Transverse colon (tissue), 4 donors: Measurements from ENCODE around the gene GNAL. TPM values are rescaled to one million over a fixed set of nuclear protein-coding genes. Genes with fewer than 3 reads are reported as not detected.

Experiments used
- DNase-seq: peaks from one replicate; pipeline ENCODE4 v3.0.0-alpha.2; 2019
- H3K27ac ChIP-seq, 4 donors: fragments of 200-600 bp; sonication (generic); 2 replicates each; pipeline ENCODE4 v1.5.1; 2016 to 2018; ENCODE audit warnings: inconsistent platforms in 4 of 4
- H3K27me3 ChIP-seq: fragments of 200-600 bp; sonication (generic); 2 replicates; pipeline ENCODE4 v1.5.1; 2017; ENCODE audit warnings: inconsistent platforms
- H3K36me3 ChIP-seq, 4 donors: fragments of 200-600 bp; sonication (generic); 2 replicates each; pipeline ENCODE4 v1.5.1; 2017 to 2019; ENCODE audit warnings: inconsistent platforms in 4 of 4
- H3K4me1 ChIP-seq, 4 donors: fragments of 200-600 bp; sonication (generic); 2 replicates each; pipeline ENCODE4 v1.5.1; 2017 to 2020; ENCODE audit warnings: inconsistent platforms in 4 of 4
- H3K4me3 ChIP-seq, 4 donors: fragments of 200-600 bp; sonication (generic); 1 replicate in 1 of 4; 2 replicates in 3 of 4; pipeline versions ENCODE4 v1.5.1 to v1.6.1; 2017 to 2019; ENCODE audit warnings: inconsistent platforms in 4 of 4
- H3K9me3 ChIP-seq, 2 donors: fragments of 200-600 bp; sonication (generic); 2 replicates each; pipeline ENCODE4 v1.5.1; 2017 to 2019; ENCODE audit warnings: inconsistent platforms in 2 of 2
- EP300 ChIP-seq: sonication (generic); formaldehyde crosslinking; IDR thresholded peaks from one replicate; pipeline ENCODE4 v1.6.1; 2017; ENCODE audit warnings: antibody characterized with exemption, low read depth
- POLR2A ChIP-seq: fragments of 450-650 bp; IDR thresholded peaks from one replicate; pipeline ENCODE4 v1.6.1; 2016; ENCODE audit warnings: antibody characterized with exemption, mild to moderate bottlenecking, moderate library complexity
- POLR2AphosphoS5 ChIP-seq, 3 donors: sonication (generic); formaldehyde crosslinking; IDR thresholded peaks; one replicate each; pipeline ENCODE4 v1.6.1; 2016; ENCODE audit warnings: antibody characterized with exemption in 3 of 3
- WGBS, 2 donors: methylation state at CpG; one replicate each; pipeline ENCODE4 v1.1.5; 2018; ENCODE audit warnings: low coverage in 1 of 2; 5-methylcytosine and 5-hydroxymethylcytosine counted together
- in situ Hi-C, 4 donors: fragments of 200-750 bp; cut with MboI; loops; one replicate each; pipeline versions ENCODE4 v1.15.0 to v1.15.1; 2017; ENCODE audit warnings: low sequenced_read_pairs in 3 of 4, low pct_ligation_motif_present in 1 of 4, low pct_unique_long_range_greater_than_20kb in 1 of 4
- intact Hi-C: fragments of 100-400 bp; cut with DNase I; formaldehyde crosslinking; loops from one replicate; pipeline ENCODE4 v1.15.1; 2023; ENCODE audit warnings: low total_unique reads
- total RNA-seq, 4 donors: library from RNA; depleted of rRNA; stranded (reverse); fragments of >200 nt; gene quantifications; one replicate each; pipeline ENCODE4 v1.1.0, GENCODE V29; 2016
- TF ChIP-seq, protein P1 (sequence below), 5 experiments: fragments of 200-600 bp in 3 of 5; fragments of 450-650 bp in 2 of 5; sonication (generic) in 3 of 5; IDR thresholded peaks; 1 replicate in 2 of 5; 2 replicates in 3 of 5; pipeline ENCODE4 v1.5.1; 2016 to 2017; ENCODE audit warnings: antibody characterized with exemption in 5 of 5, inconsistent platforms in 3 of 5, mild to moderate bottlenecking in 2 of 5, moderate library complexity in 1 of 5

Gene GNAL
- total RNA-seq, 4 donors from 2014 or later: 2.9 to 7.4 (median 7.2) TPM

DNA sequence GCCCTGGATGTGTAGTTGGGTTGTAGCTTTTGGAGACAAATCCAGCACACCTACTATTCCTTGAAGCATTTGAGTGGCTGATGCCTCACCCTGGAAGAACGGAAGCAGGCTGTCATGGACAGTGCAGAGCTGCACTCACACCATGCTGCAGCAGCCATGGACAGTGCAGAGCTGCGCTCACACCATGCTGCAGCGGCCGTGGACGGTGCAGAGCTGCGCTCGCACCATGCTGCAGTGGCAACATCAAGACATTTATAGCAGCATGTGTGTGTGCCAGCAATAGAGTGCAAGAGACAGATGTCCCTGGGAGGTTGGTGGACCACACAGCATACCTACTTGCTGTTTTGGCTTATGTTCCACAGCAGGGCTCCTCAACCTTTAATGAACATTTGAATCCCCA, 30.6 kb downstream of the GNAL start:
- intact Hi-C loops: no loop called here
- Histone ChIP-seq H3K27me3 (no peaks in the 10 kb centered on the region), H3K9me3 (no peaks in the 10 kb centered on the region), H3K36me3 (no peaks in the 10 kb centered on the region), H3K4me3 (no peak overlapping the region), H3K27ac (no peak overlapping the region), H3K4me1 (no peaks in the 10 kb centered on the region)
- TF ChIP-seq, protein P1, sequence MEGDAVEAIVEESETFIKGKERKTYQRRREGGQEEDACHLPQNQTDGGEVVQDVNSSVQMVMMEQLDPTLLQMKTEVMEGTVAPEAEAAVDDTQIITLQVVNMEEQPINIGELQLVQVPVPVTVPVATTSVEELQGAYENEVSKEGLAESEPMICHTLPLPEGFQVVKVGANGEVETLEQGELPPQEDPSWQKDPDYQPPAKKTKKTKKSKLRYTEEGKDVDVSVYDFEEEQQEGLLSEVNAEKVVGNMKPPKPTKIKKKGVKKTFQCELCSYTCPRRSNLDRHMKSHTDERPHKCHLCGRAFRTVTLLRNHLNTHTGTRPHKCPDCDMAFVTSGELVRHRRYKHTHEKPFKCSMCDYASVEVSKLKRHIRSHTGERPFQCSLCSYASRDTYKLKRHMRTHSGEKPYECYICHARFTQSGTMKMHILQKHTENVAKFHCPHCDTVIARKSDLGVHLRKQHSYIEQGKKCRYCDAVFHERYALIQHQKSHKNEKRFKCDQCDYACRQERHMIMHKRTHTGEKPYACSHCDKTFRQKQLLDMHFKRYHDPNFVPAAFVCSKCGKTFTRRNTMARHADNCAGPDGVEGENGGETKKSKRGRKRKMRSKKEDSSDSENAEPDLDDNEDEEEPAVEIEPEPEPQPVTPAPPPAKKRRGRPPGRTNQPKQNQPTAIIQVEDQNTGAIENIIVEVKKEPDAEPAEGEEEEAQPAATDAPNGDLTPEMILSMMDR (IDR thresholded peaks at IDR 0.05): no peak
- TF ChIP-seq EP300: no peak
- TF ChIP-seq POLR2AphosphoS5 (IDR thresholded peaks at IDR 0.05): no peak
- no peak for TF ChIP-seq POLR2A
- in situ Hi-C loops: no loop called here
- no peak for DNase-seq
- WGBS, 2 donors: 87% methylated on average over 5 of the region's 7 CpGs; no CpG with 5 or more reads in 1 of the 2 donors

DNA sequence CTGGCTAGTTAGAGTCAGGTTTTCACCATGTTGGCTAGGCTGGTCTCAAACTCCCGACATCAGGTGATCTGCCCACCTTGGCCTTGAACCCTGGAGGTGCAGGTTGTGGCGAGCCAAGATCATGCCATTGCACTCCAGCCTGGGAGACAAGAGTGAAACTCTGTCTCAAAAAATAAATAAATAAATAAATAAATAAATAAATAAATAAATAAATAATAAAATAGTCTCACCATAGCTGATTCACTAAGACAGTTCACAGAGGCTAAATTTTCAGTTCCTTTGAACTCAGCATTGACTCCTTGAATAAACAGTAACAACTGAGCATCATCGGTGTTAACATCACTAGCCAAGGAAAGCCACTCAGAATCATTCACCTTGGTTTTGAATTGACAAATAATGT, 32.7 kb downstream of the GNAL start:
- WGBS, 2 donors: 86 to 92% methylated on average over 2 to 3 of the region's 3 CpGs
- intact Hi-C loops: no loop called here

DNA sequence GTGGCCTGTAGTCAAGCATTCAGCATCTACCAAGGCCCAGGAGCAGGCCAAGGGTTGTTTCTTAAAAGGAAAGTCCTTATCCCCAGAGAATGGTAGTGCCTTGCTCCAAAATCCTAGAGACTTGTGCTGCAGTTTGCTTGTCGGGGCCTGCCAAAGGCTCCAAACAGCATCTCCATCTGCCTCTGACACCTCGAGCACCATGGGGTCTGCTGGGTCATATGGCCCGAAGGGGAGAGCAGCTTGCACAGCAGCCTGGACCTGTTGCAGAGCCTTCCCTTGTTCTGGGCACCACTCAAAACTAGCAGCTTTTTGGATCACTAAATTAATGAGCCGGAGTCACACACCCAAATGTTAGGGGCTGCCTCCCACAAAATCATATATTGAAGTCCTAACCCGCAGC, 35.7 kb downstream of the GNAL start:
- Histone ChIP-seq H3K9me3 (no peaks in the 10 kb centered on the region), H3K36me3 (no peaks in the 10 kb centered on the region), H3K27ac (no peak overlapping the region), H3K4me1 (no peaks in the 10 kb centered on the region), H3K4me3 (no peak overlapping the region), H3K27me3 (peaks cover 4% of the 10 kb centered on the region)
- WGBS, 2 donors: 67 to 94% methylated on average over 1 to 5 of the region's 5 CpGs
- intact Hi-C loops (no loop called here), in situ Hi-C loops (loop anchor here in 3 of 4 donors (25.0 kb wide), 1 partner anchor 313 kb away; no protein-coding TSS in a partner anchor)
- no peak for TF ChIP-seq POLR2A
- TF ChIP-seq, protein P1 (IDR thresholded peaks at IDR 0.05): no peak
- TF ChIP-seq POLR2AphosphoS5 (IDR thresholded peaks at IDR 0.05): no peak
- no peak for TF ChIP-seq EP300
- DNase-seq: no peak

More for the DNA sequence above, 32.7 kb downstream of the GNAL start:
- Histone ChIP-seq H3K27ac (no peak overlapping the region), H3K27me3 (no peaks in the 10 kb centered on the region), H3K4me3 (no peak overlapping the region), H3K9me3 (no peaks in the 10 kb centered on the region), H3K36me3 (no peaks in the 10 kb centered on the region), H3K4me1 (no peaks in the 10 kb centered on the region)
- TF ChIP-seq POLR2A (no peak), POLR2AphosphoS5 (IDR thresholded peaks at IDR 0.05) (no peak), EP300 (no peak)
- TF ChIP-seq, protein P1 (IDR thresholded peaks at IDR 0.05): no peak
- DNase-seq: no peak
- in situ Hi-C loops: no loop called here

DNA sequence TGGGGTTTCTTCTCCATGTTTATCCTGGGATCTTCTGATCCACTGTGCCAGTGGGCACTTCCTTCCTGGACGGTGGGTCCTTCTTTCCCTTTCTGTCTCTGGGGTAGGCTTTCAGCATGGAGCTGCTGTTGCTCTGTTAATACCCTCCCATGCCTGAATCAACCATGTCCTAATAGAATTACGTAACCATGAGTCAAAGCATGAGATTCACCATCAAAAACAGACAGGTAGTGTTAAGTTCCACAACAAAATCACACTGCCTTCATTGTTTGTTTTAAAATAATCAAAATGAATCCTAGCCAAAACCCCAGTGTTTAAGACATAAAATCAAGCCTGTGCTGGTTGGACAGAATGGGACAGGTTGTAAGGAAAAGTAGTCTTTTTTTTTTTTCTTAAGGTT, 37.5 kb downstream of the GNAL start:
- TF ChIP-seq EP300: no peak
- TF ChIP-seq, protein P1 (IDR thresholded peaks at IDR 0.05): no peak
- TF ChIP-seq POLR2A: no peak
- no peak for TF ChIP-seq POLR2AphosphoS5 (IDR thresholded peaks at IDR 0.05)
- Histone ChIP-seq H3K4me1 (no peaks in the 10 kb centered on the region), H3K27me3 (peaks cover 4% of the 10 kb centered on the region), H3K36me3 (no peaks in the 10 kb centered on the region), H3K9me3 (no peaks in the 10 kb centered on the region), H3K27ac (no peak overlapping the region), H3K4me3 (no peak overlapping the region)
- in situ Hi-C loops: loop anchor here in 3 of 4 donors (25.0 kb wide), 1 partner anchor 311 kb away; no protein-coding TSS in a partner anchor
- intact Hi-C loops: no loop called here
- no peak for DNase-seq
- 78 to 88% methylated on average over 2 of the region's 2 CpGs for WGBS, 2 donors
